ENCODE data around the gene IL22RA2.

DNA sequence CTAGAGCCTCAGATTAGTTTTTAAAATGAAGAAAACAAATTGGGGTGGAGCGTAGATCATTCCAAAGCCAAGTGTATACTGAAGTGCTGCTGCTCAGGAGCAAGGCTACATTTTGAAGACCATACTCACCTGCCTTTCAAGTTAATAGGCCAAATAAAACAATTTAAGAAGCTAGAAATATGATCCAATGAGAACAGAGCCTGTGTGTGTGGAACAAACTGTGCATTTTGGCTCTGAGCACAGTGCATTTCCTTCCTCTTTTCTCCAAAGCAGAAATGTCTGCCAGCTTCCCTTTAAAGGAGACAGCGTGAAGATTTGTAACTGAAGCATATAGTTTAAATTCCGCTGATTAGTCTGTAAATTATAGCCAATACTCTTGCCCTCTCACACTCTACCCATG is 48.9 kb upstream of the IL22RA2 start:
- TF ChIP-seq, protein P1, sequence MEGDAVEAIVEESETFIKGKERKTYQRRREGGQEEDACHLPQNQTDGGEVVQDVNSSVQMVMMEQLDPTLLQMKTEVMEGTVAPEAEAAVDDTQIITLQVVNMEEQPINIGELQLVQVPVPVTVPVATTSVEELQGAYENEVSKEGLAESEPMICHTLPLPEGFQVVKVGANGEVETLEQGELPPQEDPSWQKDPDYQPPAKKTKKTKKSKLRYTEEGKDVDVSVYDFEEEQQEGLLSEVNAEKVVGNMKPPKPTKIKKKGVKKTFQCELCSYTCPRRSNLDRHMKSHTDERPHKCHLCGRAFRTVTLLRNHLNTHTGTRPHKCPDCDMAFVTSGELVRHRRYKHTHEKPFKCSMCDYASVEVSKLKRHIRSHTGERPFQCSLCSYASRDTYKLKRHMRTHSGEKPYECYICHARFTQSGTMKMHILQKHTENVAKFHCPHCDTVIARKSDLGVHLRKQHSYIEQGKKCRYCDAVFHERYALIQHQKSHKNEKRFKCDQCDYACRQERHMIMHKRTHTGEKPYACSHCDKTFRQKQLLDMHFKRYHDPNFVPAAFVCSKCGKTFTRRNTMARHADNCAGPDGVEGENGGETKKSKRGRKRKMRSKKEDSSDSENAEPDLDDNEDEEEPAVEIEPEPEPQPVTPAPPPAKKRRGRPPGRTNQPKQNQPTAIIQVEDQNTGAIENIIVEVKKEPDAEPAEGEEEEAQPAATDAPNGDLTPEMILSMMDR (conservative IDR thresholded peaks at IDR 0.05; ENCODE audit: low read depth, low read length) = no peak
- no peak for TF ChIP-seq EZH2 (IDR thresholded peaks at IDR 0.05; ENCODE audit: borderline replicate concordance, low read depth, low read length, poor library complexity, severe bottlenecking)
